HEK293 (cell line): ENCODE data around the gene ZNF764.

Experiments
- IKZF3 ChIP-seq: fragments of 450-650 bp; IDR thresholded peaks from 2 replicates; pipeline ENCODE4 v1.5.0; 2018; ENCODE audit warnings: missing biosample characterization, mild to moderate bottlenecking, missing genetic modification characterization, moderate library complexity
- TCF7L2 ChIP-seq: IDR thresholded peaks from 2 replicates; pipeline ENCODE4 v1.6.1; 2011; ENCODE audit warnings: low read depth, mild to moderate bottlenecking, inconsistent platforms, low read length, moderate library complexity, borderline replicate concordance
- ZBTB7A ChIP-seq: fragments of 450-650 bp; formaldehyde crosslinking; IDR thresholded peaks from 2 replicates; pipeline ENCODE4 v1.5.1; 2016; ENCODE audit warnings: low read depth, missing biosample characterization, missing genetic modification characterization
- ZBTB8A ChIP-seq: fragments of 450-650 bp; formaldehyde crosslinking; IDR thresholded peaks from 2 replicates; pipeline ENCODE4 v1.5.1; 2016; ENCODE audit warnings: missing biosample characterization, missing genetic modification characterization
- ZIC2 ChIP-seq: fragments of 450-650 bp; formaldehyde crosslinking; IDR thresholded peaks from 2 replicates; pipeline ENCODE4 v1.5.1; 2016; ENCODE audit warnings: missing biosample characterization, missing genetic modification characterization
- ZNF133 ChIP-seq: fragments of 450-650 bp; formaldehyde crosslinking; IDR thresholded peaks from 2 replicates; pipeline ENCODE4 v1.5.1; 2016; ENCODE audit warnings: missing biosample characterization, missing genetic modification characterization
- ZNF2 ChIP-seq: fragments of 450-650 bp; formaldehyde crosslinking; IDR thresholded peaks from 2 replicates; pipeline ENCODE4 v1.5.1; 2016; ENCODE audit warnings: missing biosample characterization, missing genetic modification characterization
- ZNF221 ChIP-seq: fragments of 450-650 bp; formaldehyde crosslinking; IDR thresholded peaks from 2 replicates; pipeline ENCODE4 v1.5.1; 2017; ENCODE audit warnings: missing biosample characterization, missing genetic modification characterization, borderline replicate concordance
- ZNF302 ChIP-seq: fragments of 450-650 bp; formaldehyde crosslinking; IDR thresholded peaks from 2 replicates; pipeline ENCODE4 v1.5.1; 2016; ENCODE audit warnings: missing biosample characterization, missing genetic modification characterization, low read depth
- ZNF350 ChIP-seq: fragments of 450-650 bp; formaldehyde crosslinking; IDR thresholded peaks from 2 replicates; pipeline ENCODE4 v1.5.0; 2017; ENCODE audit warnings: missing biosample characterization, mild to moderate bottlenecking, missing genetic modification characterization
- ZNF394 ChIP-seq: fragments of 450-650 bp; formaldehyde crosslinking; IDR thresholded peaks from 2 replicates; pipeline ENCODE4 v1.5.1; 2016; ENCODE audit warnings: missing biosample characterization, missing genetic modification characterization, mild to moderate bottlenecking, moderate library complexity, borderline replicate concordance
- ZNF404 ChIP-seq: fragments of 450-650 bp; formaldehyde crosslinking; IDR thresholded peaks from 2 replicates; pipeline ENCODE4 v1.5.1; 2017; ENCODE audit warnings: missing biosample characterization, missing genetic modification characterization
- ZNF548 ChIP-seq: fragments of 450-650 bp; formaldehyde crosslinking; IDR thresholded peaks from 2 replicates; pipeline ENCODE4 v1.5.1; 2016; ENCODE audit warnings: missing biosample characterization, missing genetic modification characterization
- ZNF558 ChIP-seq: fragments of 450-650 bp; formaldehyde crosslinking; IDR thresholded peaks from 2 replicates; pipeline ENCODE4 v1.5.1; 2016; ENCODE audit warnings: missing biosample characterization, missing genetic modification characterization
- ZNF560 ChIP-seq: fragments of 450-650 bp; formaldehyde crosslinking; IDR thresholded peaks from 2 replicates; pipeline ENCODE4 v1.5.1; 2017; ENCODE audit warnings: missing biosample characterization, missing genetic modification characterization, borderline replicate concordance
- ZNF610 ChIP-seq: fragments of 450-650 bp; formaldehyde crosslinking; IDR thresholded peaks from 2 replicates; pipeline ENCODE4 v1.5.1; 2016; ENCODE audit warnings: missing biosample characterization, missing genetic modification characterization, borderline replicate concordance
- ZNF658 ChIP-seq: fragments of 450-650 bp; formaldehyde crosslinking; IDR thresholded peaks from 2 replicates; pipeline ENCODE4; 2016; ENCODE audit warnings: missing biosample characterization, missing genetic modification characterization
- ZNF660 ChIP-seq: fragments of 450-650 bp; IDR thresholded peaks from 2 replicates; pipeline ENCODE4 v1.5.1; 2018; ENCODE audit warnings: missing biosample characterization, mild to moderate bottlenecking, missing genetic modification characterization
- ZNF677 ChIP-seq: fragments of 450-650 bp; IDR thresholded peaks from 2 replicates; pipeline ENCODE4 v1.5.0; 2018; ENCODE audit warnings: missing biosample characterization, mild to moderate bottlenecking, missing genetic modification characterization, moderate library complexity
- ZNF747 ChIP-seq: fragments of 450-650 bp; formaldehyde crosslinking; IDR thresholded peaks from 2 replicates; pipeline ENCODE4 v1.5.1; 2016; ENCODE audit warnings: missing biosample characterization, missing genetic modification characterization
- ZNF791 ChIP-seq: fragments of 450-650 bp; formaldehyde crosslinking; IDR thresholded peaks from 2 replicates; pipeline ENCODE4 v1.5.1; 2016; ENCODE audit warnings: missing biosample characterization, missing genetic modification characterization
- TF ChIP-seq, protein P1 (sequence below): fragments of 450-650 bp; formaldehyde crosslinking; IDR thresholded peaks from 2 replicates; pipeline ENCODE4 v1.5.1; 2017; ENCODE audit warnings: missing biosample characterization, missing genetic modification characterization
- TF ChIP-seq, protein P2 (sequence below): fragments of 450-650 bp; formaldehyde crosslinking; IDR thresholded peaks from 2 replicates; pipeline ENCODE4 v1.5.1; 2016; ENCODE audit warnings: missing biosample characterization, missing genetic modification characterization
- TF ChIP-seq, protein P3 (sequence below): fragments of 450-650 bp; formaldehyde crosslinking; IDR thresholded peaks from 2 replicates; pipeline ENCODE4 v1.5.1; 2016; ENCODE audit warnings: missing biosample characterization, missing genetic modification characterization
- TF ChIP-seq, protein P4 (sequence below): fragments of 450-650 bp; formaldehyde crosslinking; IDR thresholded peaks from 2 replicates; pipeline ENCODE4 v1.5.1; 2017; ENCODE audit warnings: missing biosample characterization, missing genetic modification characterization
- TF ChIP-seq, protein P5 (sequence below): fragments of 450-650 bp; formaldehyde crosslinking; IDR thresholded peaks from 2 replicates; pipeline ENCODE4 v1.5.1; 2016; ENCODE audit warnings: missing biosample characterization, missing genetic modification characterization
- TF ChIP-seq, protein P6 (sequence below): fragments of 450-650 bp; formaldehyde crosslinking; IDR thresholded peaks from 2 replicates; pipeline ENCODE4 v1.5.1; 2017; ENCODE audit warnings: missing biosample characterization, mild to moderate bottlenecking, missing genetic modification characterization, moderate library complexity
- TF ChIP-seq, protein P7 (sequence below): fragments of 450-650 bp; formaldehyde crosslinking; IDR thresholded peaks from 2 replicates; pipeline ENCODE4 v1.5.1; 2016; ENCODE audit warnings: missing biosample characterization, missing genetic modification characterization, low read depth

ZNF764 gene

DNA sequence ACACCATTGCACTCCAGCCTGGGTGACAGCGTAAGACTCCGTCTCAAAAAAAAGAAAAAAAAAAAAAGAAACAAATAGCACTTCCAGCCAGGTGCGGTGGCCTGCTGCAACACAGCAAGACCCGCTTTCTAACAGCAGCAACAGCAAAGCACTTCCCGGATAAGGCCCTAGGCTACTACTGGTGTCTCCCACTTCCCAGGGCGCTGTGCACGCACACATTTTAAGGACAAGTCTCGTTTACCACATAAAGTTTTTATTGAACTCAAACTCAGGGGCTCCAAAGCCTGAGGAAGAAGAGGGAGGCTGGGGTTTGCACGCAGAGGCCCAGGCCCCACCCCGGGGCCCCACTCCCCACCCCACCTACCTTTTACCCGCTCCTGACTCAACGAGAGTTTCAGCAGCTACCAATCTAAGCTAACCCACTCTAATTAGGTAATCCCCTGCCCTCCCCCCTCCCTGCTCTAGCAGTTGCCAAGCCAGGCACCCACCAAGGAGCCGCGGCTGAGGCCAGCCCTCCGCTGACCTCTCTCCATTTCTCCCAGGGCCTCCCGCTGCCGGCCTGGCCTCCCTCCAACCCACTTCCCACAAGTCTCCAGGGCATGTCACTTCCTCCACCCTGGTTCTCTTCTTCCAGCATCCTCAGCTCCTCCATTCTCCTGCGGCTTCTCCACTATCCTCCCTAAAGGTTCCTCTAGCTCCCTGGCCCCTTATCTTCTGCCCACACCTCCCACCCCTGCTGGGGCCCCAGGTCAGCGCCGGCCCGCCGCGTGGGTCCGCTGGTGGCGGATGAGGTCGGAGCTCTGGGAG lies 34.2 kb downstream of the ZNF764 start (continued):
- TF ChIP-seq, protein P1, sequence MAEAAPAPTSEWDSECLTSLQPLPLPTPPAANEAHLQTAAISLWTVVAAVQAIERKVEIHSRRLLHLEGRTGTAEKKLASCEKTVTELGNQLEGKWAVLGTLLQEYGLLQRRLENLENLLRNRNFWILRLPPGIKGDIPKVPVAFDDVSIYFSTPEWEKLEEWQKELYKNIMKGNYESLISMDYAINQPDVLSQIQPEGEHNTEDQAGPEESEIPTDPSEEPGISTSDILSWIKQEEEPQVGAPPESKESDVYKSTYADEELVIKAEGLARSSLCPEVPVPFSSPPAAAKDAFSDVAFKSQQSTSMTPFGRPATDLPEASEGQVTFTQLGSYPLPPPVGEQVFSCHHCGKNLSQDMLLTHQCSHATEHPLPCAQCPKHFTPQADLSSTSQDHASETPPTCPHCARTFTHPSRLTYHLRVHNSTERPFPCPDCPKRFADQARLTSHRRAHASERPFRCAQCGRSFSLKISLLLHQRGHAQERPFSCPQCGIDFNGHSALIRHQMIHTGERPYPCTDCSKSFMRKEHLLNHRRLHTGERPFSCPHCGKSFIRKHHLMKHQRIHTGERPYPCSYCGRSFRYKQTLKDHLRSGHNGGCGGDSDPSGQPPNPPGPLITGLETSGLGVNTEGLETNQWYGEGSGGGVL (tag by site-specific recombination), result peak; percentile 48
- TF ChIP-seq, protein P2, sequence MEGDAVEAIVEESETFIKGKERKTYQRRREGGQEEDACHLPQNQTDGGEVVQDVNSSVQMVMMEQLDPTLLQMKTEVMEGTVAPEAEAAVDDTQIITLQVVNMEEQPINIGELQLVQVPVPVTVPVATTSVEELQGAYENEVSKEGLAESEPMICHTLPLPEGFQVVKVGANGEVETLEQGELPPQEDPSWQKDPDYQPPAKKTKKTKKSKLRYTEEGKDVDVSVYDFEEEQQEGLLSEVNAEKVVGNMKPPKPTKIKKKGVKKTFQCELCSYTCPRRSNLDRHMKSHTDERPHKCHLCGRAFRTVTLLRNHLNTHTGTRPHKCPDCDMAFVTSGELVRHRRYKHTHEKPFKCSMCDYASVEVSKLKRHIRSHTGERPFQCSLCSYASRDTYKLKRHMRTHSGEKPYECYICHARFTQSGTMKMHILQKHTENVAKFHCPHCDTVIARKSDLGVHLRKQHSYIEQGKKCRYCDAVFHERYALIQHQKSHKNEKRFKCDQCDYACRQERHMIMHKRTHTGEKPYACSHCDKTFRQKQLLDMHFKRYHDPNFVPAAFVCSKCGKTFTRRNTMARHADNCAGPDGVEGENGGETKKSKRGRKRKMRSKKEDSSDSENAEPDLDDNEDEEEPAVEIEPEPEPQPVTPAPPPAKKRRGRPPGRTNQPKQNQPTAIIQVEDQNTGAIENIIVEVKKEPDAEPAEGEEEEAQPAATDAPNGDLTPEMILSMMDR (tag by site-specific recombination), result no peak
- 0 out of 2 replicates have a peak, but pooled peaks have one; percentile 42 for TF ChIP-seq ZNF2 (tag by site-specific recombination)
- no peak for TF ChIP-seq ZNF660
- TF ChIP-seq ZIC2 (tag by site-specific recombination), result peak; percentile 95
- no peak for TF ChIP-seq ZNF747 (tag by site-specific recombination)
- no peak for TF ChIP-seq ZNF302 (tag by site-specific recombination)
- TF ChIP-seq IKZF3 (tag by site-specific recombination), result peak; percentile 55; the same call in 1 of the 2 replicates
- no peak for TF ChIP-seq ZNF560
- peak; percentile 99 for TF ChIP-seq ZNF394 (tag by site-specific recombination)
- TF ChIP-seq ZNF133 (tag by site-specific recombination), result no peak
- no peak for TF ChIP-seq ZNF677
- no peak for TF ChIP-seq ZNF558
- TF ChIP-seq ZNF221 (tag by site-specific recombination), result no peak
- TF ChIP-seq TCF7L2, result no peak
- TF ChIP-seq ZNF658 (tag by site-specific recombination), result no peak
- TF ChIP-seq ZNF548 (tag by site-specific recombination), result no peak
- TF ChIP-seq, protein P3, sequence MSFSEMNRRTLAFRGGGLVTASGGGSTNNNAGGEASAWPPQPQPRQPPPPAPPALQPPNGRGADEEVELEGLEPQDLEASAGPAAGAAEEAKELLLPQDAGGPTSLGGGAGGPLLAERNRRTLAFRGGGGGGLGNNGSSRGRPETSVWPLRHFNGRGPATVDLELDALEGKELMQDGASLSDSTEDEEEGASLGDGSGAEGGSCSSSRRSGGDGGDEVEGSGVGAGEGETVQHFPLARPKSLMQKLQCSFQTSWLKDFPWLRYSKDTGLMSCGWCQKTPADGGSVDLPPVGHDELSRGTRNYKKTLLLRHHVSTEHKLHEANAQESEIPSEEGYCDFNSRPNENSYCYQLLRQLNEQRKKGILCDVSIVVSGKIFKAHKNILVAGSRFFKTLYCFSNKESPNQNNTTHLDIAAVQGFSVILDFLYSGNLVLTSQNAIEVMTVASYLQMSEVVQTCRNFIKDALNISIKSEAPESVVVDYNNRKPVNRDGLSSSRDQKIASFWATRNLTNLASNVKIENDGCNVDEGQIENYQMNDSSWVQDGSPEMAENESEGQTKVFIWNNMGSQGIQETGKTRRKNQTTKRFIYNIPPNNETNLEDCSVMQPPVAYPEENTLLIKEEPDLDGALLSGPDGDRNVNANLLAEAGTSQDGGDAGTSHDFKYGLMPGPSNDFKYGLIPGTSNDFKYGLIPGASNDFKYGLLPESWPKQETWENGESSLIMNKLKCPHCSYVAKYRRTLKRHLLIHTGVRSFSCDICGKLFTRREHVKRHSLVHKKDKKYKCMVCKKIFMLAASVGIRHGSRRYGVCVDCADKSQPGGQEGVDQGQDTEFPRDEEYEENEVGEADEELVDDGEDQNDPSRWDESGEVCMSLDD (tag by site-specific recombination), result no peak
- TF ChIP-seq, protein P4, sequence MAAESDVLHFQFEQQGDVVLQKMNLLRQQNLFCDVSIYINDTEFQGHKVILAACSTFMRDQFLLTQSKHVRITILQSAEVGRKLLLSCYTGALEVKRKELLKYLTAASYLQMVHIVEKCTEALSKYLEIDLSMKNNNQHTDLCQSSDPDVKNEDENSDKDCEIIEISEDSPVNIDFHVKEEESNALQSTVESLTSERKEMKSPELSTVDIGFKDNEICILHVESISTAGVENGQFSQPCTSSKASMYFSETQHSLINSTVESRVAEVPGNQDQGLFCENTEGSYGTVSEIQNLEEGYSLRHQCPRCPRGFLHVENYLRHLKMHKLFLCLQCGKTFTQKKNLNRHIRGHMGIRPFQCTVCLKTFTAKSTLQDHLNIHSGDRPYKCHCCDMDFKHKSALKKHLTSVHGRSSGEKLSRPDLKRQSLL (tag by site-specific recombination), result no peak
- no peak for TF ChIP-seq ZBTB7A (tag by site-specific recombination)
- TF ChIP-seq, protein P5, sequence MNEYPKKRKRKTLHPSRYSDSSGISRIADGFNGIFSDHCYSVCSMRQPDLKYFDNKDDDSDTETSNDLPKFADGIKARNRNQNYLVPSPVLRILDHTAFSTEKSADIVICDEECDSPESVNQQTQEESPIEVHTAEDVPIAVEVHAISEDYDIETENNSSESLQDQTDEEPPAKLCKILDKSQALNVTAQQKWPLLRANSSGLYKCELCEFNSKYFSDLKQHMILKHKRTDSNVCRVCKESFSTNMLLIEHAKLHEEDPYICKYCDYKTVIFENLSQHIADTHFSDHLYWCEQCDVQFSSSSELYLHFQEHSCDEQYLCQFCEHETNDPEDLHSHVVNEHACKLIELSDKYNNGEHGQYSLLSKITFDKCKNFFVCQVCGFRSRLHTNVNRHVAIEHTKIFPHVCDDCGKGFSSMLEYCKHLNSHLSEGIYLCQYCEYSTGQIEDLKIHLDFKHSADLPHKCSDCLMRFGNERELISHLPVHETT (tag by site-specific recombination), result no peak
- TF ChIP-seq ZNF791, result no peak
- TF ChIP-seq, protein P6, sequence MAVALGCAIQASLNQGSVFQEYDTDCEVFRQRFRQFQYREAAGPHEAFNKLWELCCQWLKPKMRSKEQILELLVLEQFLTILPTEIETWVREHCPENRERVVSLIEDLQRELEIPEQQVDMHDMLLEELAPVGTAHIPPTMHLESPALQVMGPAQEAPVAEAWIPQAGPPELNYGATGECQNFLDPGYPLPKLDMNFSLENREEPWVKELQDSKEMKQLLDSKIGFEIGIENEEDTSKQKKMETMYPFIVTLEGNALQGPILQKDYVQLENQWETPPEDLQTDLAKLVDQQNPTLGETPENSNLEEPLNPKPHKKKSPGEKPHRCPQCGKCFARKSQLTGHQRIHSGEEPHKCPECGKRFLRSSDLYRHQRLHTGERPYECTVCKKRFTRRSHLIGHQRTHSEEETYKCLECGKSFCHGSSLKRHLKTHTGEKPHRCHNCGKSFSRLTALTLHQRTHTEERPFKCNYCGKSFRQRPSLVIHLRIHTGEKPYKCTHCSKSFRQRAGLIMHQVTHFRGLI, result no peak
- TF ChIP-seq, protein P7, sequence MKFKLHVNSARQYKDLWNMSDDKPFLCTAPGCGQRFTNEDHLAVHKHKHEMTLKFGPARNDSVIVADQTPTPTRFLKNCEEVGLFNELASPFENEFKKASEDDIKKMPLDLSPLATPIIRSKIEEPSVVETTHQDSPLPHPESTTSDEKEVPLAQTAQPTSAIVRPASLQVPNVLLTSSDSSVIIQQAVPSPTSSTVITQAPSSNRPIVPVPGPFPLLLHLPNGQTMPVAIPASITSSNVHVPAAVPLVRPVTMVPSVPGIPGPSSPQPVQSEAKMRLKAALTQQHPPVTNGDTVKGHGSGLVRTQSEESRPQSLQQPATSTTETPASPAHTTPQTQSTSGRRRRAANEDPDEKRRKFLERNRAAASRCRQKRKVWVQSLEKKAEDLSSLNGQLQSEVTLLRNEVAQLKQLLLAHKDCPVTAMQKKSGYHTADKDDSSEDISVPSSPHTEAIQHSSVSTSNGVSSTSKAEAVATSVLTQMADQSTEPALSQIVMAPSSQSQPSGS (tag by site-specific recombination), result no peak
- no peak for TF ChIP-seq ZNF350 (tag by site-specific recombination)
- no peak for TF ChIP-seq ZNF404 (tag by site-specific recombination)
- 0 out of 2 replicates have a peak, but pooled peaks have one; percentile 23 for TF ChIP-seq ZNF610
- TF ChIP-seq ZBTB8A (tag by site-specific recombination), result no peak
